Measurements from ENCODE around the gene OR10A2.
"Not testable (repeated sequence)": the region's sequence is repeated elsewhere in the genome, so short reads cannot be mapped to it uniquely, and the experiment has no call there.

The OR10A2 gene

GRCh38 chr11:6875761-6876160, 12.9 kb downstream of the OR10A2 start:
- no peak for DNase-seq (ENCODE audit: low read depth, low spot score)
- no peak overlapping the region for H3K4me3 ChIP-seq (ENCODE audit: low read depth, low read length)
- CTCF ChIA-PET = no interaction called here
- TF ChIP-seq CTCF (IDR thresholded peaks at IDR 0.05; ENCODE audit: insufficient read depth, low read length, missing control alignments) = no peak
- POLR2A ChIA-PET = no interaction called here

DNA sequence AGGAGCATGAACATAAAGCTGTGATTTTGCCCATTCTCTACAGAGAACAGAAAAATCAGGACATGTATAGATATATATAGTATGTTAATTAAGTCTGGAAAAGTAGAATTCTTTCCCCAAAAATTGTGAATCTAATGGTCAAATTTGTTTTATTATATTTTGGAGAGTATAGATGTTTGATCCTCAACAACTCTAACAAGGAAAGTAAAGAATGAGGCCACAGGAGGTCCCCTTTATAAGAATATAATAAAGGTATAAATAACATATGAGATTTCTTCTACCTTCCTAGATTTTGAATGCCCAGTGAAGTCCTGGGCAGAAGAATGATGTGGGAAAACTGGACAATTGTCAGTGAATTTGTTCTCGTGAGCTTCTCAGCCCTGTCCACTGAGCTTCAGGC, 13.5 kb downstream of the OR10A2 start, which contains the start of gene OR10A4:
Gene OR10A4 (plus strand): TSS at position 301 of the 400 bp plus-strand sequence. CDS start 23 bp downstream, at position 324.
- no peak for TF ChIP-seq CTCF (IDR thresholded peaks at IDR 0.05; ENCODE audit: insufficient read depth, low read length, missing control alignments)
- H3K4me3 ChIP-seq (ENCODE audit: low read depth, low read length) = no peak within 1 kb of the TSS
- POLR2A ChIA-PET = no interaction called here
- CTCF ChIA-PET = no interaction called here
- DNase-seq (ENCODE audit: low read depth, low spot score) = no peak

- CTCF ChIA-PET = no interaction called here
- no peak overlapping the region for H3K4me3 ChIP-seq (ENCODE audit: low read depth, low read length)
- DNase-seq (ENCODE audit: low read depth, low spot score) = no peak
- POLR2A ChIA-PET = no interaction called here
- no peak for TF ChIP-seq CTCF (IDR thresholded peaks at IDR 0.05; ENCODE audit: insufficient read depth, low read length, missing control alignments)
These were observed 14.1 kb downstream of the OR10A2 start for GRCh38 chr11:6876914-6877313.

GRCh38 chr11:6882751-6883150, 19.9 kb downstream of the OR10A2 start:
- H3K4me3 ChIP-seq (ENCODE audit: low read depth, low read length) = no peak overlapping the region
- POLR2A ChIA-PET = no interaction called here
- CTCF ChIA-PET = no interaction called here
- TF ChIP-seq CTCF (IDR thresholded peaks at IDR 0.05; ENCODE audit: insufficient read depth, low read length, missing control alignments) = no peak
- DNase-seq (ENCODE audit: low read depth, low spot score) = no peak

DNA sequence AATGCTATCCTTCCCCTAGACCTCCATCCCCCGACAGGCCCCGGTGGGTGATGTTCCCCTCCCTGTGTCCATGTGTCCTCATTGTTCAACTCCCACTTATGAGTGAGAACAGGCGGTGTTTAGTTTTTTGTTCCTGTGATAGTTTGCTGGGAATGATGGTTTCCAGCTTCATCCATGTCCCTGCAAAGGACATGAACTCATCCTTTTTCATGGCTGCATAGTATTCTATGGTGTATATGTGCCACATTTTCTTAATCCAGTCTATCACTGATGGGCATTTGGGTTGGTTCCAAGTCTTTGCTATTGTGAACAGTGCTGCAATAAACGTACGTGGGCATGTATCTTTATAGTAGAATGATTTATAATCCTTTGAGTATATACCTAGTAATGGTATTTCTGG, 24.9 kb downstream of the OR10A2 start:
- H3K4me3 ChIP-seq (ENCODE audit: low read depth, low read length); DNase-seq (ENCODE audit: low read depth, low spot score); POLR2A ChIA-PET; CTCF ChIA-PET: not testable (repeated sequence)

GRCh38 chr11:6888830-6889229, 26.0 kb downstream of the OR10A2 start:
- no peak for DNase-seq (ENCODE audit: low read depth, low spot score)
- H3K4me3 ChIP-seq (ENCODE audit: low read depth, low read length) = no peak overlapping the region
- CTCF ChIA-PET = no interaction called here
- no peak for TF ChIP-seq CTCF (IDR thresholded peaks at IDR 0.05; ENCODE audit: insufficient read depth, low read length, missing control alignments)
- POLR2A ChIA-PET = no interaction called here

DNA sequence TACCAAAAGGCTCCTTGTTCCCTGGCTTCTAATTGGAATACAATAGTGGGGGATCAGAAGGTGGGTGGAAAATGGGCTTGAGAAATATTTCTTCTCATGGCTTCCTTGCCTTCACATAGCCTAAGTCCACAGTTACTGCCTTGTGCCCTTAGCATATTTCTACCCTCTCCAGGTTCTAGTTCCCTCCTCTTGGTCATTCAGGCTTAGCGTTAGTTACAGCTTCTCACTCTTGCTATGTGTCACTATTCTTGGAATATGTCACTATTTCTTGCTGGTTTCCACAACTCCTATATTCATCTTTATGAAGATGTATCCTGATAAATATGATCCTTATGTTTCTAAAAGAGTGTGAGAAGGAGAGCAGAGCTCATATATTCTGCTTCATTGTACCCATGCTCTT, 27.0 kb downstream of the OR10A2 start:
- ChIA-PET CTCF (no interaction called here), POLR2A (no interaction called here)
- TF ChIP-seq CTCF (IDR thresholded peaks at IDR 0.05; ENCODE audit: insufficient read depth, low read length, missing control alignments) = no peak
- no peak overlapping the region for H3K4me3 ChIP-seq (ENCODE audit: low read depth, low read length)
- DNase-seq (ENCODE audit: low read depth, low spot score) = no peak
